HCT116 (cell line): ENCODE data around the gene SLC27A5. TPM values are rescaled to one million over a fixed set of nuclear protein-coding genes. Genes with fewer than 3 reads are reported as not detected.

Experiments used
- ATAC-seq: fragments of 200-7000 bp; cut with Tn5 transposase; 2 replicates; pipeline ENCODE4 v1.9.1; 2020; ENCODE audit warnings: mild to moderate bottlenecking, moderate library complexity
- BruUV-seq: library from RNA; stranded (reverse); fragments of 400-500 nt; replicated peaks from 2 replicates; lab custom pipeline; 2021; lab: Mats Ljungman, UMichigan
- CTCF ChIA-PET: fragments of 300-600 bp; sonication (Branson Sonifier 250); formaldehyde crosslinking; loops from one replicate; lab custom pipeline; 2021; ENCODE audit warnings: antibody characterized with exemption; lab: Charles Lee
- POLR2A ChIA-PET: fragments of 300-600, 350-600 bp; sonication (Branson Sonifier 250); formaldehyde crosslinking; loops from one replicate; lab custom pipeline; 2021; ENCODE audit warnings: antibody characterized with exemption; lab: Charles Lee
- RAD21 ChIA-PET, 2 experiments: fragments of 300-600 bp; sonication (Branson Sonifier 250); formaldehyde crosslinking; loops; one replicate each; lab custom pipeline; 2023; ENCODE audit warnings: low total read pairs in 2 of 2; ENCODE audit not compliant: uncharacterized antibody in 2 of 2, unreplicated experiment in 2 of 2, low non-redundant PET in 1 of 2; lab: Charles Lee
- DNase-seq: peaks from one replicate; pipeline ENCODE4 v3.0.0-alpha.2; 2010; ENCODE audit warnings: low read depth, low spot score
- H2AFZ ChIP-seq: fragments of 200-600 bp; shearing (Covaris generic), sonication (generic); 2 replicates; pipeline ENCODE4 v1.6.1; 2017; ENCODE audit warnings: low read depth, mixed run types, mixed read lengths, antibody characterized with exemption, low read length; ENCODE audit not compliant: poor library complexity, severe bottlenecking
- H3K27ac ChIP-seq: 2 replicates; pipeline ENCODE4 v1.5.1; 2012; ENCODE audit warnings: low read depth, low read length
- H3K27me3 ChIP-seq: fragments of 200-600 bp; sonication (generic); 2 replicates; pipeline ENCODE4 v1.6.1; 2016; ENCODE audit warnings: mixed run types, low read length, mixed read lengths; ENCODE audit not compliant: insufficient read depth
- H3K36me3 ChIP-seq, 2 experiments: fragments of 200-500 bp in 1 of 2; fragments of 200-600 bp in 1 of 2; sonication (Bioruptor generic) in 1 of 2; sonication (generic) in 1 of 2; 2 replicates each; pipeline versions ENCODE4 v1.5.1 to v1.6.1; 2014 to 2016; ENCODE audit warnings: low read length in 2 of 2, inconsistent platforms in 1 of 2, mixed read lengths in 1 of 2, mixed run types in 1 of 2; ENCODE audit not compliant: insufficient read depth in 2 of 2, control insufficient read depth in 1 of 2
- H3K4me1 ChIP-seq, 2 experiments: fragments of 200-600 bp in 1 of 2; sonication (generic) in 1 of 2; 2 replicates each; pipeline versions ENCODE4 v1.5.1 to v1.6.1; 2012 to 2017; ENCODE audit warnings: low read length in 2 of 2, inconsistent platforms in 1 of 2, mild to moderate bottlenecking in 1 of 2, mixed read lengths in 1 of 2, mixed run types in 1 of 2, moderate library complexity in 1 of 2; ENCODE audit not compliant: insufficient read depth in 2 of 2, control insufficient read depth in 1 of 2
- H3K4me2 ChIP-seq: fragments of 200-600 bp; sonication (generic); 2 replicates; pipeline ENCODE4 v1.6.1; 2017; ENCODE audit warnings: mixed run types, low read length, mixed read lengths
- H3K4me3 ChIP-seq, 2 experiments: fragments of 200-600 bp in 1 of 2; sonication (generic) in 1 of 2; replicated peaks in 1 of 2; 2 replicates each; pipeline ENCODE4 v1.5.1; 2011 to 2016; ENCODE audit warnings: low read length in 2 of 2, control low read depth in 1 of 2, low read depth in 1 of 2, mild to moderate bottlenecking in 1 of 2, mixed read lengths in 1 of 2, mixed run types in 1 of 2
- H3K79me2 ChIP-seq: fragments of 200-600 bp; sonication (generic); 2 replicates; pipeline ENCODE4 v1.6.1; 2017; ENCODE audit warnings: mild to moderate bottlenecking, mixed run types, low read length, moderate library complexity, mixed read lengths; ENCODE audit not compliant: insufficient read depth
- H3K9ac ChIP-seq: fragments of 200-600 bp; sonication (generic); 2 replicates; pipeline ENCODE4 v1.6.1; 2016; ENCODE audit warnings: low read length, mixed read lengths
- H3K9me2 ChIP-seq: fragments of 200-600 bp; sonication (generic), shearing (Covaris generic); 2 replicates; pipeline ENCODE4 v1.6.1; 2017; ENCODE audit warnings: mixed run types, mild to moderate bottlenecking, moderate library complexity; ENCODE audit not compliant: insufficient read depth
- H3K9me3 ChIP-seq, 2 experiments: fragments of 200-500 bp in 1 of 2; fragments of 200-600 bp in 1 of 2; sonication (Bioruptor generic) in 1 of 2; sonication (generic) in 1 of 2; 2 replicates each; pipeline ENCODE4 v1.6.1; 2014 to 2017; ENCODE audit warnings: low read length in 2 of 2, mixed read lengths in 2 of 2, inconsistent platforms in 1 of 2, low read depth in 1 of 2, mild to moderate bottlenecking in 1 of 2, mixed run types in 1 of 2, moderate library complexity in 1 of 2; ENCODE audit not compliant: control insufficient read depth in 1 of 2, insufficient read depth in 1 of 2
- H4K20me1 ChIP-seq: fragments of 200-600 bp; sonication (generic), shearing (Covaris generic); 2 replicates; pipeline ENCODE4 v1.6.1; 2017; ENCODE audit warnings: mixed run types, mild to moderate bottlenecking, moderate library complexity; ENCODE audit not compliant: insufficient read depth
- CEBPB ChIP-seq: IDR thresholded peaks from 2 replicates; pipeline ENCODE4 v1.6.1; 2012; ENCODE audit warnings: low read depth
- ELF1 ChIP-seq: IDR thresholded peaks from 2 replicates; pipeline ENCODE4 v1.6.1; 2012; ENCODE audit warnings: low read depth, borderline replicate concordance
- EZH2 ChIP-seq: fragments of 200-600 bp; sonication (generic); IDR thresholded peaks from 2 replicates; pipeline ENCODE4 v1.6.1; 2017; ENCODE audit warnings: antibody characterized with exemption, mixed run types
- EZH2phosphoT487 ChIP-seq: fragments of 200-600 bp; IDR thresholded peaks from 2 replicates; pipeline ENCODE4 v1.6.1; 2018; ENCODE audit warnings: antibody characterized with exemption, borderline replicate concordance
- FOSL1 ChIP-seq: IDR thresholded peaks from 2 replicates; pipeline ENCODE4 v1.6.1; 2012; ENCODE audit warnings: low read depth
- JUND ChIP-seq: IDR thresholded peaks from 2 replicates; pipeline ENCODE4 v1.6.1; 2012
- POLR2A ChIP-seq: IDR thresholded peaks from 2 replicates; pipeline ENCODE4 v1.7.0; 2011; ENCODE audit warnings: borderline replicate concordance; ENCODE audit not compliant: insufficient read depth, insufficient read length; ENCODE audit errors: extremely low read depth
- POLR2AphosphoS5 ChIP-seq: IDR thresholded peaks from 2 replicates; pipeline ENCODE4 v1.6.1; 2011; ENCODE audit warnings: mild to moderate bottlenecking, low read depth, low read length, moderate library complexity
- RAD21 ChIP-seq: IDR thresholded peaks from 2 replicates; pipeline ENCODE4 v1.6.1; 2012; ENCODE audit warnings: low read depth, mild to moderate bottlenecking
- SIN3A ChIP-seq: IDR thresholded peaks from 2 replicates; pipeline ENCODE4 v1.6.1; 2012; ENCODE audit warnings: low read depth
- SP1 ChIP-seq: IDR thresholded peaks from 2 replicates; pipeline ENCODE4 v1.6.1; 2012; ENCODE audit warnings: low read depth
- TCF7L2 ChIP-seq: IDR thresholded peaks from 2 replicates; pipeline ENCODE4 v1.7.0; 2011; ENCODE audit warnings: borderline replicate concordance, inconsistent platforms; ENCODE audit not compliant: insufficient read depth, insufficient read length; ENCODE audit errors: extremely low read depth
- ZNF274 ChIP-seq: fragments of 200-500 bp; sonication (Bioruptor generic); IDR thresholded peaks from 2 replicates; pipeline ENCODE4 v1.6.1; 2014; ENCODE audit warnings: mild to moderate bottlenecking, low read depth, low read length, inconsistent platforms
- intact Hi-C: fragments of 100-400 bp; cut with micrococcal nuclease; formaldehyde crosslinking; loops from 2 replicates; pipeline ENCODE4 v1.10.0; 2022
- total RNA-seq: library from RNA; stranded (reverse); gene quantifications from one replicate; pipeline ENCODE4 v1.2.1, GENCODE V29; 2021; ENCODE audit not compliant: unreplicated experiment
- TF ChIP-seq, protein P1 (sequence below): IDR thresholded peaks from 2 replicates; pipeline ENCODE4 v1.6.1; 2012; ENCODE audit warnings: low read depth
- TF ChIP-seq, protein P2 (sequence below), 3 experiments: fragments of 200-600 bp in 1 of 3; sonication (generic) in 1 of 3; IDR thresholded peaks in 2 of 3; conservative IDR thresholded peaks in 1 of 3; 2 replicates each; pipeline ENCODE4 v1.5.1; 2012 to 2017; ENCODE audit warnings: low read depth in 2 of 3, low read length in 2 of 3, antibody characterized with exemption in 1 of 3, borderline replicate concordance in 1 of 3, control low read depth in 1 of 3, mild to moderate bottlenecking in 1 of 3, mixed read lengths in 1 of 3, mixed run types in 1 of 3, moderate library complexity in 1 of 3; ENCODE audit not compliant: insufficient read depth in 1 of 3
- TF ChIP-seq, protein P3 (sequence below): IDR thresholded peaks from 2 replicates; pipeline ENCODE4 v1.6.1; 2012
- TF ChIP-seq, protein P4 (sequence below): IDR thresholded peaks from 2 replicates; pipeline ENCODE4 v1.6.1; 2012
- TF ChIP-seq, protein P5 (sequence below): IDR thresholded peaks from 2 replicates; pipeline ENCODE4 v1.6.1; 2011; ENCODE audit warnings: mild to moderate bottlenecking, low read length, moderate library complexity; ENCODE audit not compliant: insufficient replicate concordance; ENCODE audit errors: extremely low read depth

Gene SLC27A5
- total RNA-seq, 1 experiment from 2014 or later = 27.1 TPM

- Histone ChIP-seq H3K4me2 (peak overlapping the region; percentile 79), H3K79me2 (peaks cover 44% of the 10 kb centered on the region), H2AFZ (no peak overlapping the region), H4K20me1 (no peaks in the 10 kb centered on the region), H3K27me3 (no peaks in the 10 kb centered on the region), H3K9me2 (no peaks in the 10 kb centered on the region), H3K36me3 (peaks cover 7 to 20% of the 10 kb centered on the region in 2 experiments; a peak in 2 of 4 replicates), H3K9me3 (no peaks in the 10 kb centered on the region), H3K4me1 (peaks cover 18 to 39% of the 10 kb centered on the region in 2 experiments), H3K9ac (peak overlapping the region; percentile 94), H3K27ac (peak overlapping the region; percentile 98), H3K4me3 (peak overlapping the region; percentile 74 to 99)
- RAD21 ChIA-PET = no interaction called here
- BruUV-seq = no TSS peak
- CTCF ChIA-PET = interaction anchor here (1.0 kb wide), 1 partner anchor 41 kb away, joined by 5 read pairs; the partner anchor contains the start of gene ZBTB45
- POLR2A ChIA-PET = interaction anchor here (0.9 to 1.4 kb wide), 7 partner anchors 8 to 46 kb away, joined by 3 to 17 read pairs (median 7); partner anchors contain the start of genes MZF1, TRIM28 and ZBTB45
- no peak for ATAC-seq
- no peak for DNase-seq
- intact Hi-C loops = no loop called here
- no peak for TF ChIP-seq POLR2A
- no peak for TF ChIP-seq JUND
- TF ChIP-seq ELF1 = no peak
- TF ChIP-seq EZH2phosphoT487 = no peak
- TF ChIP-seq, protein P1, sequence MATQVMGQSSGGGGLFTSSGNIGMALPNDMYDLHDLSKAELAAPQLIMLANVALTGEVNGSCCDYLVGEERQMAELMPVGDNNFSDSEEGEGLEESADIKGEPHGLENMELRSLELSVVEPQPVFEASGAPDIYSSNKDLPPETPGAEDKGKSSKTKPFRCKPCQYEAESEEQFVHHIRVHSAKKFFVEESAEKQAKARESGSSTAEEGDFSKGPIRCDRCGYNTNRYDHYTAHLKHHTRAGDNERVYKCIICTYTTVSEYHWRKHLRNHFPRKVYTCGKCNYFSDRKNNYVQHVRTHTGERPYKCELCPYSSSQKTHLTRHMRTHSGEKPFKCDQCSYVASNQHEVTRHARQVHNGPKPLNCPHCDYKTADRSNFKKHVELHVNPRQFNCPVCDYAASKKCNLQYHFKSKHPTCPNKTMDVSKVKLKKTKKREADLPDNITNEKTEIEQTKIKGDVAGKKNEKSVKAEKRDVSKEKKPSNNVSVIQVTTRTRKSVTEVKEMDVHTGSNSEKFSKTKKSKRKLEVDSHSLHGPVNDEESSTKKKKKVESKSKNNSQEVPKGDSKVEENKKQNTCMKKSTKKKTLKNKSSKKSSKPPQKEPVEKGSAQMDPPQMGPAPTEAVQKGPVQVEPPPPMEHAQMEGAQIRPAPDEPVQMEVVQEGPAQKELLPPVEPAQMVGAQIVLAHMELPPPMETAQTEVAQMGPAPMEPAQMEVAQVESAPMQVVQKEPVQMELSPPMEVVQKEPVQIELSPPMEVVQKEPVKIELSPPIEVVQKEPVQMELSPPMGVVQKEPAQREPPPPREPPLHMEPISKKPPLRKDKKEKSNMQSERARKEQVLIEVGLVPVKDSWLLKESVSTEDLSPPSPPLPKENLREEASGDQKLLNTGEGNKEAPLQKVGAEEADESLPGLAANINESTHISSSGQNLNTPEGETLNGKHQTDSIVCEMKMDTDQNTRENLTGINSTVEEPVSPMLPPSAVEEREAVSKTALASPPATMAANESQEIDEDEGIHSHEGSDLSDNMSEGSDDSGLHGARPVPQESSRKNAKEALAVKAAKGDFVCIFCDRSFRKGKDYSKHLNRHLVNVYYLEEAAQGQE = no peak
- no peak for TF ChIP-seq TCF7L2
- TF ChIP-seq, protein P2, sequence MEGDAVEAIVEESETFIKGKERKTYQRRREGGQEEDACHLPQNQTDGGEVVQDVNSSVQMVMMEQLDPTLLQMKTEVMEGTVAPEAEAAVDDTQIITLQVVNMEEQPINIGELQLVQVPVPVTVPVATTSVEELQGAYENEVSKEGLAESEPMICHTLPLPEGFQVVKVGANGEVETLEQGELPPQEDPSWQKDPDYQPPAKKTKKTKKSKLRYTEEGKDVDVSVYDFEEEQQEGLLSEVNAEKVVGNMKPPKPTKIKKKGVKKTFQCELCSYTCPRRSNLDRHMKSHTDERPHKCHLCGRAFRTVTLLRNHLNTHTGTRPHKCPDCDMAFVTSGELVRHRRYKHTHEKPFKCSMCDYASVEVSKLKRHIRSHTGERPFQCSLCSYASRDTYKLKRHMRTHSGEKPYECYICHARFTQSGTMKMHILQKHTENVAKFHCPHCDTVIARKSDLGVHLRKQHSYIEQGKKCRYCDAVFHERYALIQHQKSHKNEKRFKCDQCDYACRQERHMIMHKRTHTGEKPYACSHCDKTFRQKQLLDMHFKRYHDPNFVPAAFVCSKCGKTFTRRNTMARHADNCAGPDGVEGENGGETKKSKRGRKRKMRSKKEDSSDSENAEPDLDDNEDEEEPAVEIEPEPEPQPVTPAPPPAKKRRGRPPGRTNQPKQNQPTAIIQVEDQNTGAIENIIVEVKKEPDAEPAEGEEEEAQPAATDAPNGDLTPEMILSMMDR (IDR thresholded peaks at IDR 0.05 in 2 of 3, conservative IDR thresholded peaks at IDR 0.05 in 1 of 3; ENCODE audit: borderline replicate concordance in 1 of 3, insufficient read depth in 1 of 3, low read depth in 2 of 3, low read length in 2 of 3) = no peak
- TF ChIP-seq, protein P3, sequence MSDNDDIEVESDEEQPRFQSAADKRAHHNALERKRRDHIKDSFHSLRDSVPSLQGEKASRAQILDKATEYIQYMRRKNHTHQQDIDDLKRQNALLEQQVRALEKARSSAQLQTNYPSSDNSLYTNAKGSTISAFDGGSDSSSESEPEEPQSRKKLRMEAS = no peak
- no peak for TF ChIP-seq SP1
- TF ChIP-seq RAD21 = no peak
- TF ChIP-seq ZNF274 = no peak
- TF ChIP-seq, protein P4, sequence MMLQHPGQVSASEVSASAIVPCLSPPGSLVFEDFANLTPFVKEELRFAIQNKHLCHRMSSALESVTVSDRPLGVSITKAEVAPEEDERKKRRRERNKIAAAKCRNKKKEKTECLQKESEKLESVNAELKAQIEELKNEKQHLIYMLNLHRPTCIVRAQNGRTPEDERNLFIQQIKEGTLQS = no peak
- TF ChIP-seq CEBPB = no peak
- no peak for TF ChIP-seq SIN3A
- TF ChIP-seq EZH2 = no peak
- no peak for TF ChIP-seq FOSL1
- no peak for TF ChIP-seq POLR2AphosphoS5
- TF ChIP-seq, protein P5, sequence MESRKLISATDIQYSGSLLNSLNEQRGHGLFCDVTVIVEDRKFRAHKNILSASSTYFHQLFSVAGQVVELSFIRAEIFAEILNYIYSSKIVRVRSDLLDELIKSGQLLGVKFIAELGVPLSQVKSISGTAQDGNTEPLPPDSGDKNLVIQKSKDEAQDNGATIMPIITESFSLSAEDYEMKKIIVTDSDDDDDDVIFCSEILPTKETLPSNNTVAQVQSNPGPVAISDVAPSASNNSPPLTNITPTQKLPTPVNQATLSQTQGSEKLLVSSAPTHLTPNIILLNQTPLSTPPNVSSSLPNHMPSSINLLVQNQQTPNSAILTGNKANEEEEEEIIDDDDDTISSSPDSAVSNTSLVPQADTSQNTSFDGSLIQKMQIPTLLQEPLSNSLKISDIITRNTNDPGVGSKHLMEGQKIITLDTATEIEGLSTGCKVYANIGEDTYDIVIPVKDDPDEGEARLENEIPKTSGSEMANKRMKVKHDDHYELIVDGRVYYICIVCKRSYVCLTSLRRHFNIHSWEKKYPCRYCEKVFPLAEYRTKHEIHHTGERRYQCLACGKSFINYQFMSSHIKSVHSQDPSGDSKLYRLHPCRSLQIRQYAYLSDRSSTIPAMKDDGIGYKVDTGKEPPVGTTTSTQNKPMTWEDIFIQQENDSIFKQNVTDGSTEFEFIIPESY = no peak
Observed at GRCh38 chr19:58560007-58560887, 48.5 kb upstream of the SLC27A5 start.
